ENCODE measurements around the gene ALDH16A1. TPM values are rescaled to one million over a fixed set of nuclear protein-coding genes. Genes with fewer than 3 reads are reported as not detected.
"Not testable (repeated sequence)": the region's sequence is repeated elsewhere in the genome, so short reads cannot be mapped to it uniquely, and the experiment has no call there.

Gene ALDH16A1
- total RNA-seq, 4 donors from 2014 or later = 32.5 to 39.5 (median 34.2) TPM

DNA sequence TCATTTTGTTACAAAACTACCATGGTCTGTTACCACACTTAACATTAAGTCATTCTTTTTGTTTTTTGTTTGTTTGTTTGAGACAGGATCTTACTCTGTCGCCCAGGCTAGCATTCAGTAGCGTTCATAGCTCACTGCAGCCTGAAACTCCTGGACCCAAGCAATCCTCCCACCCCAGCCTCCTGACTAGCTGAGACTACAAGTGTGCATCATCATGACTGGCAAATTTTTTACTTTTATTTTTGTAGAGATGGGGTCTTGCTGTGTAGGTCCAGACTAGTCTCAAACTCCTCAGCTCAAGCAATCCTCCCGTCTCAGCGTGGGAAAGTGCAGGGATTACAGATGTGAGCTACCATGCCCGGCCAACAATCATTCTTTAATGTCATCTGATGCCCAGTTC is 3.3 kb downstream of the ALDH16A1 start:
- H3K27ac ChIP-seq = peak overlapping the region in 2 of 3 donors; percentile 10 to 48
- H3K4me3 ChIP-seq (replicated peaks in 1 of 3) = no peak overlapping the region
- H3K9me3 ChIP-seq = no peaks in the 10 kb centered on the region
- no peak for DNase-seq
- peaks cover 0 to 3% of the 10 kb centered on the region in 2 donors for H3K36me3 ChIP-seq
- TF ChIP-seq, protein P1, sequence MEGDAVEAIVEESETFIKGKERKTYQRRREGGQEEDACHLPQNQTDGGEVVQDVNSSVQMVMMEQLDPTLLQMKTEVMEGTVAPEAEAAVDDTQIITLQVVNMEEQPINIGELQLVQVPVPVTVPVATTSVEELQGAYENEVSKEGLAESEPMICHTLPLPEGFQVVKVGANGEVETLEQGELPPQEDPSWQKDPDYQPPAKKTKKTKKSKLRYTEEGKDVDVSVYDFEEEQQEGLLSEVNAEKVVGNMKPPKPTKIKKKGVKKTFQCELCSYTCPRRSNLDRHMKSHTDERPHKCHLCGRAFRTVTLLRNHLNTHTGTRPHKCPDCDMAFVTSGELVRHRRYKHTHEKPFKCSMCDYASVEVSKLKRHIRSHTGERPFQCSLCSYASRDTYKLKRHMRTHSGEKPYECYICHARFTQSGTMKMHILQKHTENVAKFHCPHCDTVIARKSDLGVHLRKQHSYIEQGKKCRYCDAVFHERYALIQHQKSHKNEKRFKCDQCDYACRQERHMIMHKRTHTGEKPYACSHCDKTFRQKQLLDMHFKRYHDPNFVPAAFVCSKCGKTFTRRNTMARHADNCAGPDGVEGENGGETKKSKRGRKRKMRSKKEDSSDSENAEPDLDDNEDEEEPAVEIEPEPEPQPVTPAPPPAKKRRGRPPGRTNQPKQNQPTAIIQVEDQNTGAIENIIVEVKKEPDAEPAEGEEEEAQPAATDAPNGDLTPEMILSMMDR (IDR thresholded peaks at IDR 0.05) = no peak
- no peak for TF ChIP-seq POLR2A (IDR thresholded peaks at IDR 0.05)
- intact Hi-C loops (cut with DNase I) = no loop called here
- H3K4me1 ChIP-seq = peaks cover 0 to 7% of the 10 kb centered on the region in 2 donors
- WGBS, 2 donors = 79 to 81% methylated on average over 5 of the region's 5 CpGs
- no peaks in the 10 kb centered on the region for H3K27me3 ChIP-seq

DNA sequence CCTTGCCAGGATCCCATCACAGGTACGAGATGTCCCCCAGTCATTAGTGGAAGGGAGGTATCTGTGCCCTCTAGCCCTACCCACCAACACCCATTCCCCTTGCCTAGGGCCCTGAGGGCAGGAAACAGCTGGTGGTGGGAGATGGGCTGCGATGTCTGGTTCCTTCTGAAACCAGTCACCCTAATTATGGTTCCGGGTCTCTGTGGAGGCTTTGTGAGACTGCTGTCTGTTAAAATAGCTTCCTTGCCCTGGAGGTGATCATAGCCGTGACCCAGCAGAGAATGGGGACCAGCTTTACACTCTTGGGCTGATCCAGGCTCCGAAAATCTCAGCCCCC is 5.5 kb downstream of the ALDH16A1 start:
- Histone ChIP-seq H3K36me3 (peaks cover 0 to 3% of the 10 kb centered on the region in 2 donors), H3K27me3 (no peaks in the 10 kb centered on the region), H3K27ac (peak overlapping the region in 1 of 3 donors; percentile 52), H3K9me3 (no peaks in the 10 kb centered on the region), H3K4me3 (replicated peaks in 1 of 3) (no peak overlapping the region), H3K4me1 (peaks cover 0 to 7% of the 10 kb centered on the region in 2 donors)
- TF ChIP-seq POLR2A (IDR thresholded peaks at IDR 0.05) = no peak
- TF ChIP-seq, protein P1 (IDR thresholded peaks at IDR 0.05) = no peak
- DNase-seq = no peak
- 90 to 93% methylated on average over 5 of the region's 5 CpGs for WGBS, 2 donors
- intact Hi-C loops (cut with DNase I) = no loop called here

DNA sequence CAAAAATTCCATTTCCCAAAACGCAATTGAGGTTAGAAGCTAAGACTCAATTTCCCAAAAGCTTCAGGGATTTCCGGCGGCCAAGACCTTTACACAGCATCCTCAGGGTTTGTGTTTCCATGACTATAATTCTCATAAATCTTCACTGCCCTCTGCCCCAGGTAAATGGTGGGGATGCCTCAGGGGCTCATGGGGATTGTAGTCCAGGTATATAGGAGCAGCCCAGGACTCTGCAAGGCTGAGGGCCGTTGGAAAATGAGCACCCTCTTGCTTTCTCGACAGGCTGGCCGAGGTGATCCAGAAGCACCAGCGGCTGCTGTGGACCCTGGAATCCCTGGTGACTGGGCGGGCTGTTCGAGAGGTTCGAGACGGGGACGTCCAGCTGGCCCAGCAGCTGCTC is 6.4 kb downstream of the ALDH16A1 start:
- no peak for DNase-seq
- Histone ChIP-seq H3K27me3 (no peaks in the 10 kb centered on the region), H3K9me3 (no peaks in the 10 kb centered on the region), H3K36me3 (peaks cover 0 to 7% of the 10 kb centered on the region in 2 donors), H3K4me1 (peaks cover 0 to 2% of the 10 kb centered on the region in 2 donors), H3K4me3 (replicated peaks in 1 of 3) (no peak overlapping the region), H3K27ac (no peak overlapping the region)
- TF ChIP-seq, protein P1 (IDR thresholded peaks at IDR 0.05) = no peak
- no peak for TF ChIP-seq POLR2A (IDR thresholded peaks at IDR 0.05)
- intact Hi-C loops (cut with DNase I) = no loop called here
- WGBS, 2 donors = 87 to 90% methylated on average over 7 to 12 of the region's 12 CpGs

DNA sequence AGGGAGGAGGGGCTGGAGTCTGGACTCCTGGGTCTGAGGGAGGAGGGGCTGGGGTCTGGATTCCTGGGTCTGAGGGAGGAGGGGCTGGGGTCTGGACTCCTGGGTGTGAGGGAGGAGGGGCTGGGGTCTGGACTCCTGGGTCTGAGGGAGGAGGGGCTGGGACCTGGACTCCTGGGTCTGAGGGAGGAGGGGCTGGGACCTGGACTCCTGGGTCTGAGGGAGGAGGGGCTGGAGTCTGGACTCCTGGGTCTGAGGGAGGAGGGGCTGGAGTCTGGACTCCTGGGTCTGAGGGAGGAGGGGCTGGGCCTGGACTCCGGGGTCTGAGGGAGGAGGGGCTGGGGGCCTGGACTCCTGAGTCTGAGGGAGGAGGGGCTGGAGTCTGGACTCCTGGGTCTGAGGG is 8.1 kb downstream of the ALDH16A1 start:
- DNase-seq; H3K4me1 ChIP-seq; intact Hi-C loops (cut with DNase I); H3K4me3 ChIP-seq (replicated peaks in 1 of 3); H3K27ac ChIP-seq; H3K27me3 ChIP-seq; H3K9me3 ChIP-seq: not testable (repeated sequence)
- peaks cover 0 to 12% of the 10 kb centered on the region in 2 donors for H3K36me3 ChIP-seq
- no CpG with 5 or more reads among the region's 1 CpG for WGBS, 2 donors

DNA sequence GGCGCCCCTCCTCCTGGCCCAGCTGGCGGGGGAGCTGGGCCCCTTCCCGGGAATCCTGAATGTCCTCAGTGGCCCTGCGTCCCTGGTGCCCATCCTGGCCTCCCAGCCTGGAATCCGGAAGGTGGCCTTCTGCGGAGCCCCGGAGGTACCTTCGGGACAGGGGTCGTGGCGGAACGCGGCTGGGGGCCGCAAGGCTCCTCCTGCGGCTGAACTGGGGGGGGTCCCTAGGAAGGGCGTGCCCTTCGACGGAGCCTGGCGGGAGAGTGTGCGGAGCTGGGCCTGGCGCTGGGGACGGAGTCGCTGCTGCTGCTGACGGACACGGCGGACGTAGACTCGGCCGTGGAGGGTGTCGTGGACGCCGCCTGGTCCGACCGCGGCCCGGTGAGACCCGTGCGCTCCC is 8.6 kb downstream of the ALDH16A1 start:
- WGBS, 2 donors = 97% methylated on average over 23 to 26 of the region's 37 CpGs
- DNase-seq = no peak

More for the DNA sequence above, 8.6 kb downstream of the ALDH16A1 start:
- Histone ChIP-seq H3K4me1 (no peaks in the 10 kb centered on the region), H3K27ac (no peak overlapping the region), H3K4me3 (replicated peaks in 1 of 3) (no peak overlapping the region), H3K36me3 (peaks cover 0 to 14% of the 10 kb centered on the region in 2 donors), H3K9me3 (no peaks in the 10 kb centered on the region), H3K27me3 (no peaks in the 10 kb centered on the region)
- TF ChIP-seq, protein P1 (IDR thresholded peaks at IDR 0.05) = no peak
- TF ChIP-seq POLR2A (IDR thresholded peaks at IDR 0.05) = no peak
- intact Hi-C loops (cut with DNase I) = no loop called here
